Endothelial cell of umbilical vein (primary cell): ENCODE measurements around the gene SRGAP3.

Experiments
- CTCF ChIP-seq, 2 donors: IDR thresholded peaks; 1 replicate in 1 of 2; 2 replicates in 1 of 2; pipeline ENCODE4 v1.5.1; 2011; ENCODE audit warnings: low read length in 2 of 2, mild to moderate bottlenecking in 2 of 2, moderate library complexity in 2 of 2, control low read depth in 1 of 2, inconsistent platforms in 1 of 2, low read depth in 1 of 2; ENCODE audit not compliant: insufficient read depth in 1 of 2; ENCODE audit errors: extremely low read depth in 1 of 2
- EZH2 ChIP-seq: IDR thresholded peaks from 2 replicates; pipeline ENCODE4 v1.6.1; 2012; ENCODE audit warnings: borderline replicate concordance, low read depth, mild to moderate bottlenecking, moderate library complexity, low read length, inconsistent platforms; ENCODE audit not compliant: severe bottlenecking
- MYC ChIP-seq: IDR thresholded peaks from one replicate; pipeline ENCODE4 v1.6.1; 2011; ENCODE audit warnings: mild to moderate bottlenecking, low read depth, low read length
- POLR2AphosphoS5 ChIP-seq: IDR thresholded peaks from 2 replicates; pipeline ENCODE4 v1.6.1; 2012; ENCODE audit warnings: low read depth, mild to moderate bottlenecking, control low read depth, low read length, moderate library complexity; ENCODE audit not compliant: insufficient read depth

DNA sequence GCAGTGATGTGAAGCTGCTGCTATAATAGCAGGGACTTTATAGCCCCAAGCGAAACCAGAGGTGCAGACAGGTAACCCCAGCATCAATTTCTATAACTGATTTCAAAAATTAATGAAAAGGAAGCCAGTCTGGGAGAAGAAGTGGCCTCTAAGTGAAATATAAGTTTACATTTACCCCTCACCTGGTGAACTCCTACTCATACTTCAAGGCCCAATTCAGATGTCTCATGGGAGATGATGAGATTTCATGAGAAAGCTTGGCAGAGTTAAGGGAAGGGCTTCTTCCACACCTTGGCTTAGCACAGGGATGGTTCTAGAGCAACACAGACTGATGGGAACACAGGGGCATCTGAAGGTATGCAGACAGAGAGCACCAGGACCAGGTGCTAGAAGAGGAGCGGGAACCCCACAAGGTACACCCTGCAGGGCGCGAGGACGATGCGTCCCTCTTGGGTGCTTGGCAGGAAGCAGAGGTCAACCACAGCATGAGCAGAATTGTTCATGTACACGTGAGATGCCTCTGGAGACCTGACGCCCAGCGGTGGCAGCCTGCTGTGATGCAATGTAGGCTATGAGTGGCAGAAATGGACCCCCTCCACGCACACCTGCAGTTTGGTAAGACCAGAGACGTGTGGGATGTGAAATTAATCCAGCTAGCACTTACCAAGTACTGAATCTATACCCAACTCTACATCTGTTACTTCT lies 102.9 kb downstream of the SRGAP3 start:
- TF ChIP-seq POLR2AphosphoS5: no peak
- TF ChIP-seq MYC: no peak
- no peak for TF ChIP-seq EZH2
- no peak for TF ChIP-seq CTCF (IDR thresholded peaks at IDR 0.05; ENCODE audit: extremely low read depth in 1 of 2, insufficient read depth in 1 of 2, low read depth in 1 of 2, low read length in 2 of 2)
